Endothelial cell of umbilical vein (primary cell): ENCODE results near the gene EXD3. TPM values are rescaled to one million over a fixed set of nuclear protein-coding genes. Genes with fewer than 3 reads are reported as not detected.

ENCODE experiments used
- BruUV-seq: library from RNA; stranded (reverse); fragments of 400-500 nt; replicated peaks from 2 replicates; lab custom pipeline; 2021; lab: Mats Ljungman, UMichigan
- CTCF ChIA-PET: fragments of 300-600, 350-600 bp; sonication (Branson Sonifier 250); formaldehyde crosslinking; loops from one replicate; lab custom pipeline; 2021; ENCODE audit warnings: antibody characterized with exemption, inconsistent platforms; lab: Charles Lee
- POLR2A ChIA-PET: fragments of 300-600, 350-600 bp; sonication (Branson Sonifier 250); formaldehyde crosslinking; loops from one replicate; lab custom pipeline; 2021; ENCODE audit warnings: antibody characterized with exemption, inconsistent platforms; lab: Charles Lee
- DNase-seq: peaks from one replicate; pipeline ENCODE4 v3.0.0-alpha.2; 2011; ENCODE audit warnings: low read depth, low spot score
- FAIRE-seq: peaks from 2 replicates; lab custom pipeline; 2011; peaks lifted over from hg19 to GRCh38; lab: Jason Lieb, UNC
- H2AFZ ChIP-seq: 2 replicates; pipeline ENCODE4 v1.6.0; 2012; ENCODE audit warnings: low read depth, low read length, control low read depth, inconsistent platforms
- H3K27ac ChIP-seq: 2 replicates; pipeline ENCODE4 v1.5.1; 2011; ENCODE audit warnings: low read depth, mild to moderate bottlenecking, control low read depth, low read length, moderate library complexity; ENCODE audit not compliant: insufficient read depth
- H3K27me3 ChIP-seq, 2 experiments: 2 replicates each; pipeline versions ENCODE4 v1.6.0 to v1.6.1; 2011; ENCODE audit warnings: low read length in 2 of 2, mixed read lengths in 1 of 2; ENCODE audit not compliant: control insufficient read depth in 2 of 2, insufficient read depth in 2 of 2
- H3K36me3 ChIP-seq, 2 experiments: 2 replicates in 1 of 2; 3 replicates in 1 of 2; pipeline ENCODE4 v1.5.1; 2011; ENCODE audit warnings: low read length in 2 of 2, mild to moderate bottlenecking in 1 of 2, moderate library complexity in 1 of 2; ENCODE audit not compliant: control insufficient read depth in 2 of 2, insufficient read depth in 2 of 2; ENCODE audit errors: extremely low read depth in 1 of 2
- H3K4me1 ChIP-seq: 3 replicates; pipeline ENCODE4 v1.5.1; 2011; ENCODE audit warnings: mild to moderate bottlenecking, low read length; ENCODE audit not compliant: control insufficient read depth, insufficient read depth; ENCODE audit errors: extremely low read depth
- H3K4me2 ChIP-seq: 2 replicates; pipeline ENCODE4 v1.6.1; 2011; ENCODE audit warnings: low read length, control low read depth, mixed read lengths; ENCODE audit not compliant: insufficient read depth
- H3K4me3 ChIP-seq, 3 experiments: fragments of 200-600 bp in 1 of 3; sonication (generic), shearing (Covaris generic) in 1 of 3; replicated peaks in 1 of 3; 2 replicates each; pipeline ENCODE4 v1.5.1; 2011 to 2016; ENCODE audit warnings: control low read depth in 3 of 3, low read length in 3 of 3, mild to moderate bottlenecking in 2 of 3, inconsistent platforms in 1 of 3, low read depth in 1 of 3, moderate library complexity in 1 of 3; ENCODE audit not compliant: insufficient read depth in 1 of 3
- H3K79me2 ChIP-seq: 2 replicates; pipeline ENCODE4 v1.6.0; 2012; ENCODE audit warnings: low read length, inconsistent platforms; ENCODE audit not compliant: control insufficient read depth, insufficient read depth
- H3K9ac ChIP-seq: replicated peaks from 2 replicates; pipeline ENCODE3; 2011; ENCODE audit warnings: low read length, control low read depth; ENCODE audit not compliant: insufficient read depth; ENCODE audit errors: extremely low read depth
- H3K9me1 ChIP-seq: replicated peaks from 3 replicates; pipeline ENCODE4 v1.6.0; 2011; ENCODE audit warnings: mild to moderate bottlenecking, low read length; ENCODE audit not compliant: control insufficient read depth, insufficient read depth; ENCODE audit errors: extremely low read depth
- H3K9me3 ChIP-seq: replicated peaks from 2 replicates; pipeline ENCODE4 v1.5.1; 2012; ENCODE audit warnings: low read length, inconsistent platforms; ENCODE audit not compliant: control insufficient read depth, insufficient read depth
- H4K20me1 ChIP-seq: replicated peaks from 2 replicates; pipeline ENCODE3; 2011; ENCODE audit warnings: mild to moderate bottlenecking, low read length; ENCODE audit not compliant: control insufficient read depth, insufficient read depth; ENCODE audit errors: extremely low read depth
- EZH2 ChIP-seq: IDR thresholded peaks from 2 replicates; pipeline ENCODE4 v1.6.1; 2012; ENCODE audit warnings: borderline replicate concordance, low read depth, mild to moderate bottlenecking, moderate library complexity, low read length, inconsistent platforms; ENCODE audit not compliant: severe bottlenecking
- FOS ChIP-seq: IDR thresholded peaks from 2 replicates; pipeline ENCODE4 v1.6.1; 2011; ENCODE audit warnings: mild to moderate bottlenecking, low read length, moderate library complexity, borderline replicate concordance; ENCODE audit not compliant: insufficient read depth
- GATA2 ChIP-seq: IDR thresholded peaks from 2 replicates; pipeline ENCODE4 v1.7.0; 2011; ENCODE audit warnings: low read depth, mild to moderate bottlenecking, moderate library complexity, mixed read lengths, low read length; ENCODE audit not compliant: insufficient read length, insufficient read depth
- JUN ChIP-seq: IDR thresholded peaks from 2 replicates; pipeline ENCODE4 v1.6.1; 2011; ENCODE audit warnings: borderline replicate concordance, low read depth; ENCODE audit not compliant: insufficient read length, insufficient read depth
- MYC ChIP-seq: IDR thresholded peaks from one replicate; pipeline ENCODE4 v1.6.1; 2011; ENCODE audit warnings: mild to moderate bottlenecking, low read depth, low read length
- POLR2A ChIP-seq: IDR thresholded peaks from 2 replicates; pipeline ENCODE4 v1.6.1; 2012; ENCODE audit warnings: low read depth, mild to moderate bottlenecking, control low read depth, low read length
- POLR2AphosphoS5 ChIP-seq: IDR thresholded peaks from 2 replicates; pipeline ENCODE4 v1.6.1; 2012; ENCODE audit warnings: low read depth, mild to moderate bottlenecking, control low read depth, low read length, moderate library complexity; ENCODE audit not compliant: insufficient read depth
- dilution Hi-C: fragments of 300-500 bp; cut with MboI; formaldehyde crosslinking; loops from one replicate; pipeline ENCODE4 v1.15.0; 2019; ENCODE audit warnings: low sequenced_read_pairs; ENCODE audit not compliant: extremely low pct_ligation_motif_present
- intact Hi-C: fragments of 100-400 bp; cut with micrococcal nuclease; formaldehyde crosslinking; loops from one replicate; pipeline ENCODE4 v1.10.0; 2022
- polyA plus RNA-seq, 4 experiments: library from polyadenylated mRNA; depleted of rRNA in 3 of 4; stranded (reverse) in 3 of 4; unstranded in 1 of 4; fragments of >200 nt; gene quantifications; 2 replicates each; pipeline versions ENCODE4 v1.2.1 to v1.2.3, GENCODE V29; 2011 to 2012; ENCODE audit warnings: missing spikeins in 1 of 4
- total RNA-seq: library from RNA; stranded (reverse); gene quantifications from 2 replicates; pipeline ENCODE4 v1.2.3, GENCODE V29; 2021
- TF ChIP-seq, protein P1 (sequence below): IDR thresholded peaks from 2 replicates; pipeline ENCODE4 v1.6.1; 2011; ENCODE audit not compliant: insufficient read depth, insufficient read length
- TF ChIP-seq, protein P2 (sequence below), 2 donors: IDR thresholded peaks; 1 replicate in 1 of 2; 2 replicates in 1 of 2; pipeline ENCODE4 v1.5.1; 2011; ENCODE audit warnings: low read length in 2 of 2, mild to moderate bottlenecking in 2 of 2, moderate library complexity in 2 of 2, control low read depth in 1 of 2, inconsistent platforms in 1 of 2, low read depth in 1 of 2; ENCODE audit not compliant: insufficient read depth in 1 of 2; ENCODE audit errors: extremely low read depth in 1 of 2

Gene EXD3
- total and polyA plus RNA-seq, 2 donors (not counting 3 experiments of a cell fraction or from before 2014, with no cell fraction given): 17.7 to 30.3 TPM

GRCh38 chr9:137439158-137439714 lies 16.3 kb upstream of the EXD3 start:
- Histone ChIP-seq H3K27me3 (no peaks in the 10 kb centered on the region), H3K36me3 (no peaks in the 10 kb centered on the region), H3K9me1 (no peaks in the 10 kb centered on the region), H3K4me2 (no peak overlapping the region), H4K20me1 (no peaks in the 10 kb centered on the region), H3K79me2 (no peaks in the 10 kb centered on the region), H3K9ac (no peak overlapping the region), H2AFZ (no peak overlapping the region), H3K9me3 (no peaks in the 10 kb centered on the region), H3K4me1 (no peaks in the 10 kb centered on the region), H3K4me3 (no peak overlapping the region), H3K27ac (no peak overlapping the region)
- intact Hi-C loops (no loop called here), dilution Hi-C loops (no loop called here)
- ChIA-PET CTCF (interaction anchor here (1.4 to 1.5 kb wide), 2 partner anchors 16 to 153 kb away, joined by 3 to 8 read pairs; partner anchors contain the start of genes EXD3 and NOXA1), POLR2A (no interaction called here)
- no peak for DNase-seq
- no peak for FAIRE-seq
- no peak for TF ChIP-seq EZH2
- no peak for TF ChIP-seq GATA2
- TF ChIP-seq POLR2A: no peak
- no peak for TF ChIP-seq MYC
- TF ChIP-seq, protein P1, sequence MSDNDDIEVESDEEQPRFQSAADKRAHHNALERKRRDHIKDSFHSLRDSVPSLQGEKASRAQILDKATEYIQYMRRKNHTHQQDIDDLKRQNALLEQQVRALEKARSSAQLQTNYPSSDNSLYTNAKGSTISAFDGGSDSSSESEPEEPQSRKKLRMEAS: no peak
- TF ChIP-seq JUN: no peak
- TF ChIP-seq, protein P2, sequence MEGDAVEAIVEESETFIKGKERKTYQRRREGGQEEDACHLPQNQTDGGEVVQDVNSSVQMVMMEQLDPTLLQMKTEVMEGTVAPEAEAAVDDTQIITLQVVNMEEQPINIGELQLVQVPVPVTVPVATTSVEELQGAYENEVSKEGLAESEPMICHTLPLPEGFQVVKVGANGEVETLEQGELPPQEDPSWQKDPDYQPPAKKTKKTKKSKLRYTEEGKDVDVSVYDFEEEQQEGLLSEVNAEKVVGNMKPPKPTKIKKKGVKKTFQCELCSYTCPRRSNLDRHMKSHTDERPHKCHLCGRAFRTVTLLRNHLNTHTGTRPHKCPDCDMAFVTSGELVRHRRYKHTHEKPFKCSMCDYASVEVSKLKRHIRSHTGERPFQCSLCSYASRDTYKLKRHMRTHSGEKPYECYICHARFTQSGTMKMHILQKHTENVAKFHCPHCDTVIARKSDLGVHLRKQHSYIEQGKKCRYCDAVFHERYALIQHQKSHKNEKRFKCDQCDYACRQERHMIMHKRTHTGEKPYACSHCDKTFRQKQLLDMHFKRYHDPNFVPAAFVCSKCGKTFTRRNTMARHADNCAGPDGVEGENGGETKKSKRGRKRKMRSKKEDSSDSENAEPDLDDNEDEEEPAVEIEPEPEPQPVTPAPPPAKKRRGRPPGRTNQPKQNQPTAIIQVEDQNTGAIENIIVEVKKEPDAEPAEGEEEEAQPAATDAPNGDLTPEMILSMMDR (IDR thresholded peaks at IDR 0.05; ENCODE audit: extremely low read depth in 1 of 2, insufficient read depth in 1 of 2, low read depth in 1 of 2, low read length in 2 of 2): no peak
- no peak for TF ChIP-seq POLR2AphosphoS5
- no peak for TF ChIP-seq FOS
- no TSS peak for BruUV-seq
